Muscle of back (tissue), 11 donors: Measurements from ENCODE around the gene IGFL1. TPM values are rescaled to one million over a fixed set of nuclear protein-coding genes. Genes with fewer than 3 reads are reported as not detected.
A peak's percentile ranks its signal among the peaks of the same experiment; 100 is the strongest.
"Not testable (repeated sequence)": the region's sequence is repeated elsewhere in the genome, so short reads cannot be mapped to it uniquely, and the experiment has no call there.

Experiments used
- DNase-seq, 3 donors: peaks; one replicate each; pipeline versions ENCODE4 v3.0.0 to v3.0.0-alpha.2; 2013
- polyA plus RNA-seq, 10 donors: library from polyadenylated mRNA; unstranded; fragments of 120-200 nt; gene quantifications; one replicate each; pipeline ENCODE4 v1.2.1, GENCODE V29; 2013; ENCODE audit not compliant: insufficient read length in 10 of 10

Gene IGFL1
- polyA plus RNA-seq, 10 donors = 5.4 to 7.1 TPM; not detected in 8

DNA sequence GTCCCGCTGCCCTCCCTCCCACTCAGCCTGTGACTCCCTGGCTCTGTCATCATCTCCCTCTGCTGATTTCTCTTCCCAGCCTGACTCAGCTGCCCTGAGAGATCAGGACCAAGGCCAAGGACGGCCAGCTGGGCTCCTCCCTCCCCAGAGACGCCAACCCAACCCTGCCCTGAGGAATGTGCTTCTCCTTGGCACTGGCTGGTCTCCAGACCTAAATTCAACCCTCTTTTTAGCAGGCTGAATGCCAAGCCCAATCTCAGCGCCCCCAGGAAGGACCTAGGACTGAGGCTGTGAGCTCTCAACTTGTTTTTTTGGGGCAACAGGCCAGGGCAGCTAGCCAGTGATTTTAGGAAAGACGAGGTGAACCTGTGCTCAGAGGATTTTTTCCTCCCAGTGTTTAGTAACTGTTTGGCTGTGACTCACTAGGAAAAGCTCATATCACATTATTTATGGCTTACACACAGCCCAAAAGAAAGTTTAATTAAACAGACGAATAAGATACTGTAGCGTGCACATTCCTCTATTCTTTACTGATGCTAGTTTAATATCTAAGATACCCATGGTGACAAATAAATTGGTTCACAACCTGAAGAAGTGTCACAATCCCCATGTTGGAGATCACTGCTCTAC lies 7.4 kb upstream of the IGFL1 start:
- DNase-seq = peak; percentile 16 to 52 (median 42)

- DNase-seq = not testable (repeated sequence)
Observed at GRCh38 chr19:46223787-46224186, 5.8 kb upstream of the IGFL1 start.

DNA sequence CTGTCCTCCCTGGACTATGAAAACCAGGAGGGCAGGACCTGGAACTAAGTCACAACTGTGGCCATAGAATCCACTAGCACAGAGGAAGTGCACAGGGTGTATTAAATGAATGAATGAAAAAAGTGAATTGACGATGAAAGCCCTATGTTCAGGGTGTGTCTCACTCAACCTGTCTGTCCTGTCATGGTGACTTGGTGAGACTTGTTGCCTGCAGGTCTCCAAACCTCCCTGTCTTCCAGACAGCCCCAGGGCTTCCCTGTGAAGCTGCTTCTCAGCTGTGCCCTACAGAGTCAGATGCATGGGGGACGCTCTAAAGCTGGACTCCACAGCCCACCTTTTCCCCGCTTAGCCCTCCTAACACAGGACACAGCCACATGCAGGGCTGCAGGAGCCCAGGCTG lies 4.8 kb upstream of the IGFL1 start:
- DNase-seq = no peak

- peak in 2 of 3 donors; percentile 18 to 46 for DNase-seq
Observed at GRCh38 chr19:46225558-46226004, 4.0 kb upstream of the IGFL1 start.

GRCh38 chr19:46226438-46226973 lies 3.0 kb upstream of the IGFL1 start:
- DNase-seq = no peak

GRCh38 chr19:46232029-46232428 lies 2.5 kb downstream of the IGFL1 start:
- DNase-seq = no peak

DNA sequence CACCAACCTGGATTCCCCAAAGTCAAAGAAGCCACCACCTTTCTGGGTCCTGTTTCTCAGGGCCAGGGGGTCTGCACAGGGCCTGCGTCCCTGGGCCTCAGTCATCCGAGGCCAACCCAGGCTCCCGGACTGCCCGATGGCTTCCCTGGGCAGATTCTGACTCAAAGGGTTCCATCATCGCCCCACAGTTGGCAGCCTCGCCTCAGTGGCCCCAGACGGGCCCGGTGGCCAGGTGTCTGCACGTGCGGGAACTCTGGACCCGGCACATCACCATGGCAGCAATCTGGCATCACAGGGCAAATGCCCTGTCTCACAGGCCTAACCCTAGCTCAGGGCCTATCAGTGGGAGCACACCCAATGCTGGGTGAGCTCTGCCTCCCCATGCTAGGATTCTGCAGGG lies 2.9 kb downstream of the IGFL1 start:
- DNase-seq = no peak

DNA sequence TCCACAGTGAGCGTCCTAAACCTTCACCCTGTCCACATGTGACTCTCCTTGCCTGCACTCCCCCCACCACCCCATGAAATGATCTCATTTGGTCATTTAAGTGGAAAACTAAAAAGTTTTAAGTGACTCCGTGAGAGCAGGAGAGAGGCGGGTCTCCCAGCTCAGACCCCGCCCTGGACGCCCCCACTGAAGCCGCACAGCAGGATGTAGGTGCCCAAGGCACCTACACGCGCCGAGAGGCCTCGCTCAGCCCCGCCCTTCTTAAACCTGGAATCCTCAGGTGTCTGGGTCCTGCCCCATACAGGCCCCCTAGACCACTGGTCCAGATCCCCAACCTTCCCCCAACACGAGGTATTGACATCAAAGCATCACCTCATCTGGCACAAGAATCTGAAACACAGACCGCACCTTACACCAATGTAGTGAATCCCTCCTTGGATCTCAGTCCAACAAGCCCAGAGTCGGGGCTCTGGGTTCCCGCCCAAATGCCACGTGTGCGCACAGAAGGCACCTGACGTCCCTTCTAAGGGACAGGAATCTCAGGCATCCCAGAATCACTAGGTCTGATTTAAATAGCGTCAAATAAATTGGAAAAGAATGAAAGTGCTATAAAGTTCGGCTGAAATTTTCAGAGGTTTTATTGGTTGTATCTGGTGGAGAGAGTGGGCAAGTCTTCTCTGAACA lies 3.5 kb downstream of the IGFL1 start:
- no peak for DNase-seq

- not testable (repeated sequence) for DNase-seq
Observed at GRCh38 chr19:46233871-46234270, 4.3 kb downstream of the IGFL1 start.

DNA sequence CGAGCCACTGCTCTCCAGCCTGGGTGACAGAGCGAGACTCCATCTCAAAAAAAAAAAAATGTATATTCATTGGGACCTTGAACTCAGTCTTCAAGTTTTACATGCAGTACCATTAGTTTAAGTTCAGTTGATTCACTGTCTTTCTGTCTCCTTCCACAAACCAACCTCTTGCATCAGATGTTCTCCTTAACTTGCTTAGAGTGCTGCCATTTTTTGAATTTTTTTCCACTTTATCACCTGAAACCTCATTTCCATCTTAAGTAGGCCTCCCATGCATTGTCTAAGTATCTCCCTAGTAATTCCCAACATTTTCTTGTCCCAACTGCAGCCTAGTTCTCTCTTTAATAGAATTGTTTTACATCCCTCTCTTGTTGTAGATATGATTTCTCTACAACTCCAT lies 8.6 kb downstream of the IGFL1 start:
- DNase-seq = not testable (repeated sequence)

GRCh38 chr19:46239193-46240024 lies 9.9 kb downstream of the IGFL1 start:
- no peak for DNase-seq

DNA sequence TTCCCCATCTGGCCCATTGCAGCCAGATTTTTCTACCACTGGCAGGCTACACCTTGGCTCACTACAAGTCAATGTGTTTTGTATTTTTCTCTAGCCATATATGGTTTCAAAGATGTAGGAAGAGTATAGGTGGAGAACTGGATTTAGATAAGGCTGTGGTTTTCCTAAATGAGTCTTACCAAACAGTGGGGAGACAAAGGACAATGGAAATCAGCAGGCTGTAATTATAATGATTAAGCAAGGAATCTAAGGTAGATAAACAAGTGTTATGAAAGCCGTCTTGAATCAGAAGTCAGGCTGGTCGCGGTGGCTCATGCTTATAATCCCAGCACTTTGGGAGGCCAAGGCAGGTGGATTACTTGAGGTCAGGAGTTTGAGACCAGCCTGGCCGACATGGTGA lies 11.2 kb downstream of the IGFL1 start:
- DNase-seq = no peak

DNA sequence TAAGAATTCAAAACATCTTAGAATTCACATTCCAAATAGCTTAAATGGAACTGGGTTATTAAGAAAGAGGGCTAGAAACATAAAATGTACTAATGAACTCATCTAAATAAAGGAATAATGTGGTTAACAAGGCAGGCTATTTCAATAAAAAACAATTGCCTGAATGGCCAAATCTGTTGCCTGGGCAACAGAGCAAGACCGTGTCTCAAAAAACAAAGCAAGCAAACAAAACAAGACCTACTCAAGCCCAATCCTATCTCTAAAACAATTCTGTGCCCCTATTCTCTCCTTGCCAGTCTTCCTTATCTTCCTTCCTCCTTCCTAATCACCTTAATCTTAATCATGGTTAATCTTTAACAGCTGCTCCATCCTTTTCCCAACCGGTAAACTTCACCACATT lies 12.1 kb downstream of the IGFL1 start:
- no peak for DNase-seq

GRCh38 chr19:46243081-46243654 lies 13.6 kb downstream of the IGFL1 start:
- DNase-seq = not testable (repeated sequence)

DNA sequence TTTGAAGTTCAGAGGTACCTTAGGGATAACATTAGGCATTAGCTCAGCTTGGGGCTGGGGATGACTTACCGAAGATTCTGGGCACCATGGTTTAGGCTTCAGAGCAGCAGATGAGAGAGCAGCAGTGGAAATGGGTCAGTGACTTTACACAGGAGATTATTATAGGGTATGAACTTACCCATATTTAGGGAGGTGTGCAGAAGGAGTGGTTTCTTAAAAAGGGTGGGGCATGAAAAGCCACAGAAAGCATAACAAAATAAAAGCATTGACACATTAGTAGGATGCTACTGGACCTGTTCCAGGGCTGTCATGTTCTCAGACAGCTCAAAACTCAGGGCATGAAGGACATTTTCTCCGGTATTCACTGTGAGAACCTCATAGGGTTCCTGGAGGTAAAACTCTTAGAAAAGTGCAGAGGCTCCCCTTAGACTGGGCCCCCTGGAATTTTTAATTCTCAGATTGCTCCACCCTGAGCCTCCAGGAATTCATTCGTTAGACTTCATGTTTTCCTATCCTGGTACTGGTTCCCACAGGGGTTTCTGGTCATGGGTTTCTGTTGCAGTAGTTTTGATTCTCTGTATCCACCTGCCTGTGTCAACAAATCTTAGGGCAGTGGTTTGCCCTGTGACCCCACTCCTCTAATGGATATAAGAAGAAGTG lies 20.7 kb downstream of the IGFL1 start:
- no peak for DNase-seq

- no peak for DNase-seq
Observed at GRCh38 chr19:46251416-46251815, 21.9 kb downstream of the IGFL1 start.

- no peak for DNase-seq
Observed at GRCh38 chr19:46254776-46255175, 25.2 kb downstream of the IGFL1 start.

DNA sequence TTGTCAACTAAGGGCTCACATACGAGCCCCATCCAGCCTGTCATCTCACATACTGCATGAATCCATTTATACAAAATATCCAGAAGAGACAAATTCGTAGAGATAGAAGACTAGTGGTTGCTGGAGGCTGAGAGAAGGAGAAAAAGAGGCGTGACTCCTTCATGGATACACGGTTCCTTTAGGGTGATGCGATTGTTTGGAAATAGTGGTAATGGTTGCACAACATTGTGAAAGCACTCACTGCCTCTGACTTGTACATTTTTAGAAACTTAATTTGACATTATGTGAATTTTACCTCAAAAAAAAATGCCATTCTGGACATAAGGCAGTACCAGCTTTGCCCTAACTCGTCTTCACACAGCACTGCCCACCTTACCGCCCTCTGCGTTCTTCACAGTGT lies 27.3 kb downstream of the IGFL1 start:
- DNase-seq = no peak

- DNase-seq = not testable (repeated sequence)
Observed at GRCh38 chr19:46261501-46261900, 32.0 kb downstream of the IGFL1 start.

- not testable (repeated sequence) for DNase-seq
Observed at GRCh38 chr19:46262684-46263296, 33.2 kb downstream of the IGFL1 start.

- not testable (repeated sequence) for DNase-seq
Observed at GRCh38 chr19:46264801-46265200, 35.3 kb downstream of the IGFL1 start.
